IMR-90 (cell line): ENCODE measurements around the gene NUP42. TPM values are rescaled to one million over a fixed set of nuclear protein-coding genes. Genes with fewer than 3 reads are reported as not detected.

Experiments
- ATAC-seq: fragments of 200-7000 bp; cut with Tn5 transposase; 2 replicates; pipeline ENCODE4 v1.9.1; 2020; ENCODE audit warnings: low read depth, mild to moderate bottlenecking, moderate library complexity
- BruUV-seq: library from RNA; stranded (reverse); fragments of 400-500 nt; replicated peaks from 2 replicates; lab custom pipeline; 2021; lab: Mats Ljungman, UMichigan
- CTCF ChIA-PET: fragments of 300-600 bp; formaldehyde crosslinking; extraction: SDS; loops from one replicate; lab custom pipeline; 2021; ENCODE audit warnings: antibody characterized with exemption; lab: Yijun Ruan, JAX
- POLR2A ChIA-PET: fragments of 300-600 bp; sonication (Branson Sonifier 250); formaldehyde crosslinking; loops from one replicate; lab custom pipeline; 2022; ENCODE audit warnings: antibody characterized with exemption; ENCODE audit not compliant: unreplicated experiment; lab: Charles Lee
- DNase-seq: peaks from one replicate; pipeline ENCODE4 v3.0.0; 2013
- H2AFZ ChIP-seq: replicated peaks from 2 replicates; pipeline ENCODE3; 2013; ENCODE audit warnings: low read length, mild to moderate bottlenecking; ENCODE audit not compliant: poor library complexity
- H2AK5ac ChIP-seq: 2 replicates; pipeline ENCODE4 v1.6.1; 2013; ENCODE audit warnings: low read depth, low read length, inconsistent platforms
- H2AK9ac ChIP-seq: replicated peaks from 2 replicates; pipeline ENCODE3; 2013; ENCODE audit warnings: mild to moderate bottlenecking, low read depth, low read length, moderate library complexity; ENCODE audit not compliant: poor library complexity
- H2BK120ac ChIP-seq: 2 replicates; pipeline ENCODE4 v1.6.1; 2013; ENCODE audit warnings: low read depth, low read length, inconsistent platforms
- H2BK15ac ChIP-seq: 3 replicates; pipeline ENCODE4 v1.6.1; 2013; ENCODE audit warnings: low read depth, low read length, inconsistent platforms
- H2BK20ac ChIP-seq: 2 replicates; pipeline ENCODE4 v1.6.1; 2013; ENCODE audit warnings: low read depth, mild to moderate bottlenecking, inconsistent platforms, low read length, moderate library complexity
- H2BK5ac ChIP-seq: 2 replicates; pipeline ENCODE4 v1.6.1; 2013; ENCODE audit warnings: mild to moderate bottlenecking, low read depth, low read length, inconsistent platforms; ENCODE audit not compliant: poor library complexity, severe bottlenecking
- H3K14ac ChIP-seq: replicated peaks from 2 replicates; pipeline ENCODE4 v1.6.1; 2013; ENCODE audit warnings: low read depth, low read length, inconsistent platforms
- H3K18ac ChIP-seq: 2 replicates; pipeline ENCODE4 v1.6.1; 2013; ENCODE audit warnings: low read depth, low read length, control low read depth
- H3K23ac ChIP-seq: 2 replicates; pipeline ENCODE4 v1.6.1; 2013; ENCODE audit warnings: low read depth, low read length, inconsistent platforms
- H3K27ac ChIP-seq: 2 replicates; pipeline ENCODE4 v1.5.1; 2013; ENCODE audit warnings: mild to moderate bottlenecking, control low read depth, low read length; ENCODE audit not compliant: insufficient read depth
- H3K27me3 ChIP-seq: 2 replicates; pipeline ENCODE4 v1.6.1; 2013; ENCODE audit warnings: low read length; ENCODE audit not compliant: control insufficient read depth, insufficient read depth
- H3K36me3 ChIP-seq: 2 replicates; pipeline ENCODE4 v1.6.1; 2013; ENCODE audit warnings: low read length, mixed read lengths; ENCODE audit not compliant: control insufficient read depth, insufficient read depth
- H3K4ac ChIP-seq: 2 replicates; pipeline ENCODE4 v1.6.1; 2013; ENCODE audit warnings: low read depth, low read length, inconsistent platforms
- H3K4me1 ChIP-seq: 2 replicates; pipeline ENCODE4 v1.6.1; 2013; ENCODE audit warnings: low read length, mixed read lengths; ENCODE audit not compliant: control insufficient read depth, insufficient read depth
- H3K4me2 ChIP-seq: 2 replicates; pipeline ENCODE4 v1.6.1; 2013; ENCODE audit warnings: low read depth, mild to moderate bottlenecking, control low read depth, low read length, moderate library complexity
- H3K4me3 ChIP-seq: 2 replicates; pipeline ENCODE4 v1.5.1; 2013; ENCODE audit warnings: low read depth, mild to moderate bottlenecking, control low read depth, low read length, moderate library complexity; ENCODE audit not compliant: insufficient read depth
- H3K56ac ChIP-seq: 2 replicates; pipeline ENCODE4 v1.6.1; 2013; ENCODE audit warnings: low read length, inconsistent platforms; ENCODE audit not compliant: insufficient read depth; ENCODE audit errors: extremely low read depth
- H3K79me1 ChIP-seq, 2 experiments: 2 replicates each; pipeline ENCODE4 v1.6.1; 2013; ENCODE audit warnings: low read length in 2 of 2, inconsistent platforms in 1 of 2, low read depth in 1 of 2
- H3K9ac ChIP-seq: 2 replicates; pipeline ENCODE4 v1.6.1; 2013; ENCODE audit warnings: low read depth, low read length, control low read depth
- H3K9me1 ChIP-seq: 2 replicates; pipeline ENCODE4 v1.6.1; 2013; ENCODE audit warnings: low read length, inconsistent platforms; ENCODE audit not compliant: insufficient read depth
- H3K9me3 ChIP-seq: 2 replicates; pipeline ENCODE4 v1.6.1; 2013; ENCODE audit warnings: low read length; ENCODE audit not compliant: control insufficient read depth, insufficient read depth
- H4K20me1 ChIP-seq: 2 replicates; pipeline ENCODE4 v1.6.1; 2013; ENCODE audit warnings: low read length, inconsistent platforms; ENCODE audit not compliant: insufficient read depth
- H4K5ac ChIP-seq: 2 replicates; pipeline ENCODE4 v1.6.1; 2013; ENCODE audit warnings: mild to moderate bottlenecking, low read depth, low read length, control low read depth
- H4K8ac ChIP-seq, 2 experiments: 2 replicates each; pipeline ENCODE4 v1.6.1; 2013; ENCODE audit warnings: low read depth in 2 of 2, low read length in 2 of 2, control low read depth in 1 of 2, inconsistent platforms in 1 of 2
- H4K91ac ChIP-seq: 2 replicates; pipeline ENCODE4 v1.6.1; 2013; ENCODE audit warnings: low read depth, low read length, inconsistent platforms; ENCODE audit not compliant: insufficient read depth
- CEBPB ChIP-seq: IDR thresholded peaks from 2 replicates; pipeline ENCODE4 v1.6.1; 2012; ENCODE audit warnings: low read depth, low read length, improper control_type of control experiment
- FOS ChIP-seq: fragments of 150-350 bp; IDR thresholded peaks from 2 replicates; pipeline ENCODE4 v1.6.1; 2016; ENCODE audit warnings: low read depth, low read length
- NFE2L2 ChIP-seq: fragments of 150-350 bp; IDR thresholded peaks from 2 replicates; pipeline ENCODE4 v1.6.1; 2016; ENCODE audit warnings: low read depth, mild to moderate bottlenecking, low read length
- RAD21 ChIP-seq: IDR thresholded peaks from 2 replicates; pipeline ENCODE4 v1.6.1; 2012; ENCODE audit warnings: low read length, improper control_type of control experiment
- RCOR1 ChIP-seq: IDR thresholded peaks from 2 replicates; pipeline ENCODE4 v1.6.1; 2012; ENCODE audit warnings: mild to moderate bottlenecking, low read length, improper control_type of control experiment; ENCODE audit not compliant: insufficient replicate concordance
- WGBS, 2 experiments: methylation state at CpG; one replicate each; pipeline versions ENCODE4 v1.1.5 to v1.1.7; 2013; ENCODE audit warnings: missing lambda C conversion rate in 2 of 2; ENCODE audit not compliant: insufficient read length in 1 of 2; ENCODE audit errors: extremely low coverage in 2 of 2; 5-methylcytosine and 5-hydroxymethylcytosine counted together
- dilution Hi-C: fragments of 300-500 bp; cut with HindIII; formaldehyde crosslinking; loops from one replicate; pipeline ENCODE4 v1.14.3; 2018; ENCODE audit warnings: low sequenced_read_pairs; ENCODE audit not compliant: unreplicated experiment
- in situ Hi-C: fragments of 300-500 bp; cut with MboI; formaldehyde crosslinking; loops from 3 replicates; pipeline ENCODE4 v1.14.3; 2019; ENCODE audit warnings: low sequenced_read_pairs, inconsistent platforms, mixed read lengths
- intact Hi-C: fragments of 100-400 bp; cut with micrococcal nuclease; formaldehyde crosslinking; loops from 2 replicates; pipeline ENCODE4 v1.10.0; 2022
- polyA plus RNA-seq, 3 experiments: library from polyadenylated mRNA; depleted of rRNA; stranded (reverse); fragments of >200 nt; gene quantifications; 2 replicates each; pipeline ENCODE4 v1.2.3, GENCODE V29; 2012; ENCODE audit warnings: low replicate concordance in 1 of 3
- total RNA-seq: library from RNA; depleted of rRNA; stranded (reverse); fragments of >200 nt; gene quantifications from 2 replicates; pipeline ENCODE4 v1.2.3, GENCODE V29; 2012
- TF ChIP-seq, protein P1 (sequence below): fragments of 150-350 bp; IDR thresholded peaks from 2 replicates; pipeline ENCODE4 v1.6.1; 2016; ENCODE audit warnings: low read depth, mild to moderate bottlenecking, low read length, moderate library complexity, borderline replicate concordance

Gene NUP42
- total and polyA plus RNA-seq, 2 of the 4 experiments (the other 2 are of a cell fraction): 17.3 to 22.6 TPM

DNA sequence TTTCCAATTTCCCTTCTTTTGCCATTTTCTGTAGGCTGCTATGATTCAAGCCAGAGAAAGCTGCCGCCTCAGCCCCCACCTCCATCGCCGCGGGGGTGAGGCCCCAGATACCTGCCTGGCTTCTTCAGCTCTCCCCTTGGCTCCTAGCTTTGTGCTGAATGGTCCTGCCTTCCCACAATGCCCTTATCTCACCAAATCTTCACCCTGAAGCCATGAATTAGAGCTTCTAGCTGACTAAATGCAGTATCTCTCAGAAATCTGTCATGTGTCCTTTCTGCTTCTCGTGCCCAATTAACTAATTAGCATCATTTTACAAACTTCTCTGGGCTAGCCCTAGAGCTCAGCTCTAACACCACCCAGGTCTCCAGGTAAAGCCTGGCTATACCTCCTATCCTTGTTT is 32.6 kb downstream of the NUP42 start:
- Histone ChIP-seq H2BK120ac (no peak overlapping the region), H2AFZ (no peak overlapping the region), H3K4me1 (no peaks in the 10 kb centered on the region), H4K5ac (no peak overlapping the region), H3K4ac (no peak overlapping the region), H3K23ac (no peak overlapping the region), H3K56ac (no peak overlapping the region), H3K4me2 (no peak overlapping the region), H3K9me1 (no peaks in the 10 kb centered on the region), H3K79me1 (no peaks in the 10 kb centered on the region), H2BK15ac (no peak overlapping the region), H4K8ac (no peak overlapping the region), H3K27ac (no peak overlapping the region), H3K9ac (no peak overlapping the region), H2AK5ac (no peak overlapping the region), H3K18ac (no peak overlapping the region), H2BK20ac (no peak overlapping the region), H3K27me3 (peaks cover 6% of the 10 kb centered on the region), H3K9me3 (no peaks in the 10 kb centered on the region), H4K91ac (no peak overlapping the region), H4K20me1 (no peaks in the 10 kb centered on the region), H3K4me3 (no peak overlapping the region), H3K14ac (no peak overlapping the region), H3K36me3 (no peaks in the 10 kb centered on the region), H2BK5ac (no peak overlapping the region), H2AK9ac (no peak overlapping the region)
- in situ Hi-C loops: no loop called here
- TF ChIP-seq CEBPB (no peak), RAD21 (no peak), FOS (no peak), RCOR1 (no peak), NFE2L2 (no peak)
- TF ChIP-seq, protein P1, sequence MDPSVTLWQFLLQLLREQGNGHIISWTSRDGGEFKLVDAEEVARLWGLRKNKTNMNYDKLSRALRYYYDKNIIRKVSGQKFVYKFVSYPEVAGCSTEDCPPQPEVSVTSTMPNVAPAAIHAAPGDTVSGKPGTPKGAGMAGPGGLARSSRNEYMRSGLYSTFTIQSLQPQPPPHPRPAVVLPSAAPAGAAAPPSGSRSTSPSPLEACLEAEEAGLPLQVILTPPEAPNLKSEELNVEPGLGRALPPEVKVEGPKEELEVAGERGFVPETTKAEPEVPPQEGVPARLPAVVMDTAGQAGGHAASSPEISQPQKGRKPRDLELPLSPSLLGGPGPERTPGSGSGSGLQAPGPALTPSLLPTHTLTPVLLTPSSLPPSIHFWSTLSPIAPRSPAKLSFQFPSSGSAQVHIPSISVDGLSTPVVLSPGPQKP: no peak
- WGBS, 2 experiments: 88% methylated on average over 4 of the region's 5 CpGs; no CpG with 5 or more reads in 1 of the 2 experiments
- intact Hi-C loops: no loop called here
- ChIA-PET POLR2A (no interaction called here), CTCF (no interaction called here)
- DNase-seq (no peak), ATAC-seq (no peak)
- dilution Hi-C loops: no loop called here
- no TSS peak for BruUV-seq
